ENCODE measurements around the gene TFIP11. TPM values are rescaled to one million over a fixed set of nuclear protein-coding genes. Genes with fewer than 3 reads are reported as not detected.

The TFIP11 gene
- total and polyA plus RNA-seq, 10 of the 15 experiments (the other 5 are each of a cell fraction or from before 2014, with no cell fraction given) = 14.2 to 43.3 (median 31.9) TPM

DNA sequence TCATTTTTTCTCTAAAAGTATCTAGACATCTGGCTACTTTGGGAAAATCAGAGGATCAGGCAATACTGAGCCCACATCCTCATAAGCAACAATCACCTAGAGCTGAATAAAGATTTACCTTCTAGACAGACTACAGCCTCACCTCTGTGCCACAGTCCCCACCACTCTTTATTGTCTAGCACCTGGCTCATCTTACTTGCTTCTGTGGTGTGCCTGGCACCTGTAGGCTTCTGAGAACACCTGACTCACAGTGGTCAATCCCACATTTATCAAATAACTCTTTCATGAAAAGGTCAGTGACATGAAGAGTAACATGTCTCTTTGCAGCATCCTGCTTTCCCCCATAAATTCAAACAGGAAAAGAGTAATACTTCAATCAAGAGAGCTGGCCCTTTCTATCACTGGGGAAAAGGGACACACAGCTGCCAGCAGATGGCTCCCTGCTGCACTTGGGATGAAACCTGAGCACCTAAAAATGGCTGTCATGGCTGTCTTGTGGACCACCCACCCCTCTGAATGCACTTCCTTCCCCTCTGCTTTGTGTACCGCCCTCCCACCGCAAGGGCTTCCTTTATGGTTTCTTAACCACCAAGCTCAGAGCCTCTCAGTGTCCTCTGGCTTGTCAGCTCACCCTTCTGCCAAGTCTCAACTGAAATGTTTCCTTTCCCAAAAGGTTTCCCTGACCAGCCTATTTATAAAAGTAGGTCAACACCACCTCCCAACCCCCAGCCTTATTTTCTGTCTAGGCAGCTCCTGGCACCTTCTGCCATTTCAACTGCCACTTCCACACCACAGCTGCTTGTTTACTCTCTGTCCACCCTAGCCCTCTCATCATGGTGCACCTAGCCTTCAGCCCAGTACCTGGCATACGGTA is 9.3 kb downstream of the TFIP11 start (continued):
- TF ChIP-seq, protein P1, sequence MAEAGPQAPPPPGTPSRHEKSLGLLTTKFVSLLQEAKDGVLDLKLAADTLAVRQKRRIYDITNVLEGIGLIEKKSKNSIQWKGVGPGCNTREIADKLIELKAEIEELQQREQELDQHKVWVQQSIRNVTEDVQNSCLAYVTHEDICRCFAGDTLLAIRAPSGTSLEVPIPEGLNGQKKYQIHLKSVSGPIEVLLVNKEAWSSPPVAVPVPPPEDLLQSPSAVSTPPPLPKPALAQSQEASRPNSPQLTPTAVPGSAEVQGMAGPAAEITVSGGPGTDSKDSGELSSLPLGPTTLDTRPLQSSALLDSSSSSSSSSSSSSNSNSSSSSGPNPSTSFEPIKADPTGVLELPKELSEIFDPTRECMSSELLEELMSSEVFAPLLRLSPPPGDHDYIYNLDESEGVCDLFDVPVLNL (IDR thresholded peaks at IDR 0.05; ENCODE audit: low read depth, low read length) = no peak
- TF ChIP-seq SMC3 (IDR thresholded peaks at IDR 0.05; ENCODE audit: borderline replicate concordance, low read length) (peak; percentile 81), EED (IDR thresholded peaks at IDR 0.05; ENCODE audit: low read depth) (no peak), MYC (IDR thresholded peaks at IDR 0.05; ENCODE audit: insufficient read depth, insufficient read length, insufficient replicate concordance, low read length, severe bottlenecking) (no peak), EZH2 (IDR thresholded peaks at IDR 0.05; ENCODE audit: borderline replicate concordance, control insufficient read depth, low read depth, low read length) (no peak), TAF1 (IDR thresholded peaks at IDR 0.05; ENCODE audit: borderline replicate concordance, low read depth, low read length) (no peak), MEF2A (IDR thresholded peaks at IDR 0.05; ENCODE audit: insufficient read depth, low read depth, low read length) (no peak), MTA2 (IDR thresholded peaks at IDR 0.05; ENCODE audit: low read depth) (no peak), RAD21 (IDR thresholded peaks at IDR 0.05; ENCODE audit: insufficient read depth, low read depth, low read length) (peak; percentile 66), ZNF217 (IDR thresholded peaks at IDR 0.05) (no peak), MTA3 (IDR thresholded peaks at IDR 0.05; ENCODE audit: borderline replicate concordance, low read length) (no peak), EP300 (IDR thresholded peaks at IDR 0.05; ENCODE audit: borderline replicate concordance in 1 of 2, control insufficient read depth in 1 of 2, low read depth in 2 of 2, low read length in 2 of 2) (no peak), JUNB (IDR thresholded peaks at IDR 0.05) (no peak)

All from GM12878 (cell line).